ENCODE data around the gene CCRL2.

Gene CCRL2

GRCh38 chr3:46406788-46407611 lies at the start of gene CCRL2, which contains the start of gene CCR5AS:
Gene CCRL2, plus strand, starts transcription at chr3:46407259. Its CDS starts 821 bp downstream, at chr3:46408080.
Gene CCR5AS, minus strand, starts transcription at chr3:46407066.
- H3K4me3 ChIP-seq: peak within 1 kb of the TSS; percentile 62
- TF ChIP-seq, protein P1, sequence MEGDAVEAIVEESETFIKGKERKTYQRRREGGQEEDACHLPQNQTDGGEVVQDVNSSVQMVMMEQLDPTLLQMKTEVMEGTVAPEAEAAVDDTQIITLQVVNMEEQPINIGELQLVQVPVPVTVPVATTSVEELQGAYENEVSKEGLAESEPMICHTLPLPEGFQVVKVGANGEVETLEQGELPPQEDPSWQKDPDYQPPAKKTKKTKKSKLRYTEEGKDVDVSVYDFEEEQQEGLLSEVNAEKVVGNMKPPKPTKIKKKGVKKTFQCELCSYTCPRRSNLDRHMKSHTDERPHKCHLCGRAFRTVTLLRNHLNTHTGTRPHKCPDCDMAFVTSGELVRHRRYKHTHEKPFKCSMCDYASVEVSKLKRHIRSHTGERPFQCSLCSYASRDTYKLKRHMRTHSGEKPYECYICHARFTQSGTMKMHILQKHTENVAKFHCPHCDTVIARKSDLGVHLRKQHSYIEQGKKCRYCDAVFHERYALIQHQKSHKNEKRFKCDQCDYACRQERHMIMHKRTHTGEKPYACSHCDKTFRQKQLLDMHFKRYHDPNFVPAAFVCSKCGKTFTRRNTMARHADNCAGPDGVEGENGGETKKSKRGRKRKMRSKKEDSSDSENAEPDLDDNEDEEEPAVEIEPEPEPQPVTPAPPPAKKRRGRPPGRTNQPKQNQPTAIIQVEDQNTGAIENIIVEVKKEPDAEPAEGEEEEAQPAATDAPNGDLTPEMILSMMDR (IDR thresholded peaks at IDR 0.05): no peak
- DNase-seq (ENCODE audit: low spot score): no peak

DNA sequence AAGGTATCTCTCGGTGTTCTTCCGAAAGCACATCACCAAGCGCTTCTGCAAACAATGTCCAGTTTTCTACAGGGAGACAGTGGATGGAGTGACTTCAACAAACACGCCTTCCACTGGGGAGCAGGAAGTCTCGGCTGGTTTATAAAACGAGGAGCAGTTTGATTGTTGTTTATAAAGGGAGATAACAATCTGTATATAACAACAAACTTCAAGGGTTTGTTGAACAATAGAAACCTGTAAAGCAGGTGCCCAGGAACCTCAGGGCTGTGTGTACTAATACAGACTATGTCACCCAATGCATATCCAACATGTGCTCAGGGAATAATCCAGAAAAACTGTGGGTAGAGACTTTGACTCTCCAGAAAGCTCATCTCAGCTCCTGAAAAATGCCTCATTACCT lies 48.6 kb upstream of the CCRL2 start:
- Histone ChIP-seq H3K27ac (no peak overlapping the region), H3K4me3 (no peak overlapping the region)
- TF ChIP-seq, protein P1 (IDR thresholded peaks at IDR 0.05): no peak
- DNase-seq (ENCODE audit: low spot score): no peak

More at GRCh38 chr3:46406788-46407611, at the start of gene CCRL2, which contains the start of gene CCR5AS:
- H3K27ac ChIP-seq: peak within 1 kb of the TSS; percentile 32 to 85

- no peak overlapping the region for H3K4me3 ChIP-seq
- no peak for DNase-seq (ENCODE audit: low spot score)
- H3K27ac ChIP-seq: peak overlapping the region in 1 of 2 donors; percentile 47
- TF ChIP-seq, protein P1 (IDR thresholded peaks at IDR 0.05): no peak
These were observed 47.1 kb upstream of the CCRL2 start for GRCh38 chr3:46359733-46360493.

DNA sequence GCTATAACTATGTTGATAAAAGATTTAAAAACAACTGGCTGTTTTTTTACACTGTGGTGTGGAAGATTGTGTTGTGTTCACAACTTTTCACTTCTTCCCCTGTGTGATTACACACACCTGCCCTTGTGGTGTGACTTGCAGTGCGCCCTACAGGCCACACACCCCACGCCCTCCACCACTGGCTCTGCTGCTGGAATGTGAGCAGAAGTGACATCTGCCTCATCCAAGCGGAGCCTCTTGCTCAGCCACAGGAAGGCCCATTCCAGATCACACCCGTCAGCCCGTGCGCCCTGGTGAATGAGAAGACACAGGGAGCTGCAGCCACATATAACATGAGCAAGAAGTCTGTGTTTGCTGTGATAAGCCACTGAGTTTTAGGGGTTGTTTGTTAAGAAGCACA lies 46.2 kb upstream of the CCRL2 start:
- Histone ChIP-seq H3K4me3 (no peak overlapping the region), H3K27ac (peak overlapping the region in 1 of 2 donors; percentile 47)
- TF ChIP-seq, protein P1 (IDR thresholded peaks at IDR 0.05): no peak
- DNase-seq (ENCODE audit: low spot score): no peak

DNA sequence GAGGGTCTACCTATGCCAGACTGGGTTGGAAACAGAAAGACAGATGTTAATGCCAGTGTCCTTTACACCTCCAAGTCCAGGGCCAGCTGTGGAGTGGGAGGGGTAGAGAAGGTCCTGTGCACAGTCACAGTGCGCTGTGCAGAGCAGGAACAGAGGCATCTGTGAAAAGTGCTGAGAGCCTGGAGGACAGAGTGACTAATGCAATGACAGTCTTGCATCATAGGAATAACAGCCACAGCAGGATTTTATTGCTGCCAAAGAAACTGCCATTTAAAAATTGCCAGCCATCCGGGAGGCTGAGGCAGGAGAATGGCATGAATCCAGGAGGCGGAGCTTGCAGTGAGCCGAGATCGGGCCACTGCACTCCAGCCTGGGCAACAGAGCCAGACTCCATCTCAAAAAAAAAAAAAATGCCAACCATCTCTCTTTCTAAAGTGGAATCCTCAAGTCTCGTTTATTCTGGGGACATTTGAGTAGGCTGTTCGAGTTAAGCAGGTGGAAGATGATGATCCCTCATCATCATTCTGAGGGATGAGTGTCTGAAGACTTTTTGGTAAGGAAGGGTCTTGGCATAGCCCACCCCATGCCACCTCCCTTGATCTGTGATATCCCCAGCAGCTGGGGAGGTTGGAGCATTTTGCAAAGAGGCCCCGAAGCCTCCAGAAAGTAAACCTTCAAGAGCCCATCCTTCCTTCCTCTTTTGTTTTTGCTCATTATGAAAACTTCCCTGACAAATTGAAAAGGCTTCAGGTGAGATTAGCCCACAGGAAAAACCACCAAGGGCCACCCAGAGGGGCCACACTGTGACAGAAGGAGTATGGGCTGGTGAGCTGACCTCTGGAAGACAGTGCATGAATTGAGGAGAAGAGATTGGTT lies 45.4 kb upstream of the CCRL2 start:
- H3K27ac ChIP-seq: peak overlapping the region in 1 of 2 donors; percentile 47
- TF ChIP-seq, protein P1 (IDR thresholded peaks at IDR 0.05): no peak
- H3K4me3 ChIP-seq: no peak overlapping the region
- no peak for DNase-seq (ENCODE audit: low spot score)

- no peak overlapping the region for H3K4me3 ChIP-seq
- TF ChIP-seq, protein P1 (IDR thresholded peaks at IDR 0.05): no peak
- no peak overlapping the region for H3K27ac ChIP-seq
- DNase-seq (ENCODE audit: low spot score): no peak
These were observed 42.0 kb upstream of the CCRL2 start for GRCh38 chr3:46365041-46365440.

Data from coronary artery (tissue), 2 donors.